Keratinocyte (primary cell): ENCODE results near the gene SHFL. TPM values are rescaled to one million over a fixed set of nuclear protein-coding genes. Genes with fewer than 3 reads are reported as not detected.

Experiments
- DNase-seq: peaks from one replicate; pipeline ENCODE4 v3.0.0-alpha.2; 2011; ENCODE audit warnings: low read depth, missing footprints, low spot score
- FAIRE-seq: peaks from 2 replicates; lab custom pipeline; 2011; peaks lifted over from hg19 to GRCh38; lab: Jason Lieb, UNC
- H2AFZ ChIP-seq: 2 replicates; pipeline ENCODE4 v1.6.0; 2012; ENCODE audit warnings: low read length, control low read depth, inconsistent platforms; ENCODE audit not compliant: control insufficient read depth
- H3K27ac ChIP-seq: 2 replicates; pipeline ENCODE4 v1.5.1; 2011; ENCODE audit warnings: low read length; ENCODE audit not compliant: control insufficient read depth, insufficient read depth
- H3K27me3 ChIP-seq: 3 replicates; pipeline ENCODE4 v1.6.0; 2011; ENCODE audit warnings: low read length; ENCODE audit not compliant: control insufficient read depth, insufficient read depth; ENCODE audit errors: extremely low read depth
- H3K36me3 ChIP-seq, 2 experiments: 2 replicates in 1 of 2; 3 replicates in 1 of 2; pipeline ENCODE4 v1.5.1; 2011; ENCODE audit warnings: low read length in 2 of 2, mild to moderate bottlenecking in 1 of 2; ENCODE audit not compliant: control insufficient read depth in 2 of 2, insufficient read depth in 2 of 2; ENCODE audit errors: extremely low read depth in 1 of 2
- H3K4me1 ChIP-seq: 3 replicates; pipeline ENCODE4 v1.5.1; 2011; ENCODE audit warnings: low read length; ENCODE audit not compliant: control insufficient read depth, insufficient read depth; ENCODE audit errors: extremely low read depth
- H3K4me2 ChIP-seq: 3 replicates; pipeline ENCODE4 v1.6.0; 2011; ENCODE audit warnings: low read depth, low read length; ENCODE audit not compliant: control insufficient read depth, insufficient read depth; ENCODE audit errors: extremely low read depth
- H3K4me3 ChIP-seq, 3 experiments: fragments of 200-600 bp in 1 of 3; sonication (generic) in 1 of 3; 2 replicates in 2 of 3; 3 replicates in 1 of 3; pipeline ENCODE4 v1.5.1; 2011 to 2016; ENCODE audit warnings: low read length in 3 of 3, mild to moderate bottlenecking in 3 of 3, control low read depth in 2 of 3, inconsistent platforms in 1 of 3, low read depth in 1 of 3, mixed read lengths in 1 of 3, mixed run types in 1 of 3, moderate library complexity in 1 of 3; ENCODE audit not compliant: control insufficient read depth in 2 of 3, insufficient read depth in 2 of 3; ENCODE audit errors: extremely low read depth in 1 of 3
- H3K79me2 ChIP-seq: 2 replicates; pipeline ENCODE4 v1.6.0; 2012; ENCODE audit warnings: low read length; ENCODE audit not compliant: control insufficient read depth, insufficient read depth
- H3K9ac ChIP-seq: 3 replicates; pipeline ENCODE4 v1.6.0; 2011; ENCODE audit warnings: low read length; ENCODE audit not compliant: control insufficient read depth, insufficient read depth; ENCODE audit errors: extremely low read depth
- H3K9me1 ChIP-seq: 3 replicates; pipeline ENCODE4 v1.6.0; 2011; ENCODE audit warnings: low read length; ENCODE audit not compliant: control insufficient read depth, insufficient read depth; ENCODE audit errors: extremely low read depth
- H3K9me3 ChIP-seq: 2 replicates; pipeline ENCODE4 v1.5.1; 2012; ENCODE audit warnings: low read depth, low read length; ENCODE audit not compliant: control insufficient read depth
- H4K20me1 ChIP-seq: 3 replicates; pipeline ENCODE4 v1.6.0; 2011; ENCODE audit warnings: low read length; ENCODE audit not compliant: control insufficient read depth, insufficient read depth; ENCODE audit errors: extremely low read depth
- EZH2 ChIP-seq: IDR thresholded peaks from one replicate; pipeline ENCODE4 v1.6.1; 2012; ENCODE audit warnings: inconsistent platforms, mild to moderate bottlenecking, low read length, moderate library complexity
- dilution Hi-C: fragments of 300-500 bp; cut with MboI; formaldehyde crosslinking; loops from one replicate; pipeline ENCODE4 v1.7.0; 2020; ENCODE audit warnings: low sequenced_read_pairs; ENCODE audit not compliant: extremely low pct_ligation_motif_present
- polyA minus RNA-seq, 3 experiments: library from RNA; depleted of rRNA, polyadenylated mRNA; stranded (reverse); fragments of >200 nt; gene quantifications; 1 replicate in 1 of 3; 2 replicates in 1 of 3; 3 replicates in 1 of 3; pipeline ENCODE4 v1.2.3, GENCODE V29; 2011
- polyA plus RNA-seq, 5 experiments: library from polyadenylated mRNA; depleted of rRNA in 3 of 5; stranded (reverse) in 3 of 5; stranded (forward) in 1 of 5; unstranded in 1 of 5; fragments of >200 nt; gene quantifications; 1 replicate in 1 of 5; 2 replicates in 3 of 5; 3 replicates in 1 of 5; pipeline versions ENCODE4 v1.2.1 to v1.2.3, GENCODE V29; 2011 to 2012; ENCODE audit warnings: missing spikeins in 2 of 5, low read depth in 1 of 5, low replicate concordance in 1 of 5
- TF ChIP-seq, protein P1 (sequence below), 3 experiments: IDR thresholded peaks in 1 of 3; conservative IDR thresholded peaks in 1 of 3; optimal IDR thresholded peaks in 1 of 3; 2 replicates in 2 of 3; 3 replicates in 1 of 3; pipeline versions ENCODE3 to v1.5.1; 2011; ENCODE audit warnings: low read length in 3 of 3, mild to moderate bottlenecking in 3 of 3, moderate library complexity in 2 of 3, control low read depth in 1 of 3, inconsistent platforms in 1 of 3; ENCODE audit not compliant: insufficient read depth in 2 of 3; ENCODE audit errors: extremely low read depth in 1 of 3

The SHFL gene
- polyA plus RNA-seq (33.6 to 48.4 TPM (median 36.4 TPM) in 3 replicates), polyA minus RNA-seq (17.1 to 22.3 TPM (median 18.2 TPM) in 3 replicates)
- 3.8 TPM for polyA plus RNA-seq (2011; ENCODE audit: low read depth)
- polyA plus RNA-seq (2011; cell fraction: cytosol; rRNA removed): 22.5 and 33.5 TPM in 2 replicates
- 79.6 and 89.4 TPM in 2 replicates for polyA plus RNA-seq (2011; cell fraction: nucleus; rRNA removed)
- polyA plus RNA-seq (2012; ENCODE audit: low replicate concordance): 4.5 and 30.0 TPM in 2 replicates
- 34.5 TPM for polyA minus RNA-seq (2011; cell fraction: cytosol; rRNA and poly(A)+ RNA removed)
- polyA minus RNA-seq (2011; cell fraction: nucleus; rRNA and poly(A)+ RNA removed): 13.7 and 15.5 TPM in 2 replicates

DNA sequence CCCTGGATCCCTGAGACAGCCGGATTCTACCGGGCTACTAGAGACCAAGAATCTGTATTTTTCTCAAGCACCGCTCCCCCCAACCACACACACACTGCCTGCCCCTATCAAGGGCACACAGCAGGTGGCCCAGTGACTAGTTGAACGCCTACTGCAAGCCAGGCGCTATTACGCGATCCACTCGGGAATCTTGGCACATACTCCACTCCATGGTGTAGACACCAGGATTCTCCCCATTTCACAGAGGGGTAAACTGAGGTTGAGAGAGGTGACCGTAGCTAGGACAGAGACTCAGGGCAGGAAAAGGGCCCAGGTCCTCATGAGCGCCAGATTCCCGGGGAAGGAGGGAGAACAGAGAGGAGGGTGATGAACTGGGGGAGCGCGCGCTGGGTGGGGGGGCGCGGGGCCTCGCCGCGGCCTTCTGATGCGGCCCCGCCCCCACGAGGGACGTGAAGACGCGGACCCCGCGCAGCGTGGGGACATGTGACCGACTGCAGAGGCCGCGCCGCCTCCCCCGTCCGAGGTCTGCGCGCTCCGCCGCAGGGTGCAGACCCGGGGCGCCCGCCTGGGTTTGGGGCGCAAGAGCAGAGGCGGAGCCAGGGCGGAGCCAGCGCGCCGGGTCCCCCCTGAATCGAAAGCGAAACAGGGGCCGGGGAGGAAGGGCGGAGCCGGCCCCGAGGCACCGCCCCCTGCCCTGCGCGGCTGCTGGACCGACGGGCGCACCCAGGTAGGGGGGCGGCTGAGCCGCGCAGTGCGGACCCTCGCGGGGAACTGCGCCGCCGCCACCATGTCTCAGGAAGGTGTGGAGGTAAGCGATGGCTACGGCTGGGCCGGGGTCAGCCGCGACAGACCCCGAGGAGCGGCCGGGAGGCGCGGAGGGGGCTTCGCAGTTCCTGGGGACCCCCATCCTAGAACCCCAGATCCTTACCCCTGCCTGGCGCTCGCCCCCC lies at the start of gene SHFL:
TSS of gene SHFL (plus strand) at position 677 of the 950 bp plus-strand sequence. CDS start at position 788, 111 bp downstream.
- H3K27ac ChIP-seq: peak within 1 kb of the TSS; percentile 56
- peak within 1 kb of the TSS; percentile 77 to 96 (median 85) for H3K4me3 ChIP-seq
- H3K79me2 ChIP-seq: no peaks in the 10 kb centered on the region
- H3K4me1 ChIP-seq: no peaks in the 10 kb centered on the region
- H3K4me2 ChIP-seq: peak within 1 kb of the TSS; percentile 87
- H3K9ac ChIP-seq: peak within 1 kb of the TSS; percentile 83
- no peak for FAIRE-seq
- H3K9me3 ChIP-seq: no peaks in the 10 kb centered on the region
- H3K36me3 ChIP-seq: peaks cover 0 to 7% of the 10 kb centered on the region in 2 experiments
- no peaks in the 10 kb centered on the region for H3K9me1 ChIP-seq
- dilution Hi-C loops: loop anchor here (25.0 kb wide), 1 partner anchor 149 kb away; the partner anchor contains the start of gene OLFM2
- TF ChIP-seq, protein P1, sequence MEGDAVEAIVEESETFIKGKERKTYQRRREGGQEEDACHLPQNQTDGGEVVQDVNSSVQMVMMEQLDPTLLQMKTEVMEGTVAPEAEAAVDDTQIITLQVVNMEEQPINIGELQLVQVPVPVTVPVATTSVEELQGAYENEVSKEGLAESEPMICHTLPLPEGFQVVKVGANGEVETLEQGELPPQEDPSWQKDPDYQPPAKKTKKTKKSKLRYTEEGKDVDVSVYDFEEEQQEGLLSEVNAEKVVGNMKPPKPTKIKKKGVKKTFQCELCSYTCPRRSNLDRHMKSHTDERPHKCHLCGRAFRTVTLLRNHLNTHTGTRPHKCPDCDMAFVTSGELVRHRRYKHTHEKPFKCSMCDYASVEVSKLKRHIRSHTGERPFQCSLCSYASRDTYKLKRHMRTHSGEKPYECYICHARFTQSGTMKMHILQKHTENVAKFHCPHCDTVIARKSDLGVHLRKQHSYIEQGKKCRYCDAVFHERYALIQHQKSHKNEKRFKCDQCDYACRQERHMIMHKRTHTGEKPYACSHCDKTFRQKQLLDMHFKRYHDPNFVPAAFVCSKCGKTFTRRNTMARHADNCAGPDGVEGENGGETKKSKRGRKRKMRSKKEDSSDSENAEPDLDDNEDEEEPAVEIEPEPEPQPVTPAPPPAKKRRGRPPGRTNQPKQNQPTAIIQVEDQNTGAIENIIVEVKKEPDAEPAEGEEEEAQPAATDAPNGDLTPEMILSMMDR (optimal IDR thresholded peaks at IDR 0.05 in 1 of 3, IDR thresholded peaks at IDR 0.05 in 1 of 3, conservative IDR thresholded peaks at IDR 0.05 in 1 of 3; ENCODE audit: extremely low read depth in 1 of 3, insufficient read depth in 2 of 3, low read length in 3 of 3): no peak
- no peak for TF ChIP-seq EZH2
- DNase-seq: no peak
- no peaks in the 10 kb centered on the region for H4K20me1 ChIP-seq
- H3K27me3 ChIP-seq: no peaks in the 10 kb centered on the region
- H2AFZ ChIP-seq: peak within 1 kb of the TSS; percentile 86

DNA sequence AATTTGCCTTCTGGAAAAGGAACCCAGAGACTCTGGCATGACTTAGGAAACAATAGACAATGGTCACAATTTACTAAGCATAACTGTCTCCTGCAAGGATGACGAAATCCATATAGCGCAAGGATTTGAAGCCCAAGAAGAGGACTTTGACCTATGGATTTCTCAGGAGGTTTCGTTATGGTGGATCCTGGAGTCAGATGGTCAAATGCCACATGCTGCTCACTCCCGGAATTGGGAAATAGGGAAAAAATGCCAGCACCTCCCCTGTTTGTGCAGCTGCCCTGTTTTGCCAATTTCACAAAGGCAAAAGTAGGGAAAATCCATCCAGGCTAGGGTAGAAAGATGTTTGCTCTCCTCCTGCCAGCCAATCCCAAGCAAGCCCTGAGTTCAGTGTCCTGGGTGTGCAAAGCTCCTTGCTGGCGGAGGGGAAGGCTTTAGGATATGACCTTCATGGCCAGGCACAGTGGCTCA lies 49.5 kb upstream of the SHFL start:
- Histone ChIP-seq H3K9ac (no peak overlapping the region), H3K4me2 (no peak overlapping the region), H4K20me1 (no peaks in the 10 kb centered on the region), H3K27ac (no peak overlapping the region), H3K9me1 (no peaks in the 10 kb centered on the region), H3K9me3 (no peaks in the 10 kb centered on the region), H3K27me3 (peaks cover 18% of the 10 kb centered on the region), H2AFZ (no peak overlapping the region), H3K4me1 (no peaks in the 10 kb centered on the region), H3K79me2 (no peaks in the 10 kb centered on the region), H3K4me3 (no peak overlapping the region), H3K36me3 (no peaks in the 10 kb centered on the region)
- DNase-seq: no peak
- TF ChIP-seq, protein P1 (optimal IDR thresholded peaks at IDR 0.05 in 1 of 3, IDR thresholded peaks at IDR 0.05 in 1 of 3, conservative IDR thresholded peaks at IDR 0.05 in 1 of 3; ENCODE audit: extremely low read depth in 1 of 3, insufficient read depth in 2 of 3, low read length in 3 of 3): no peak
- TF ChIP-seq EZH2: no peak
- FAIRE-seq: no peak
- dilution Hi-C loops: no loop called here
